Right atrium auricular region (tissue), 2 donors: ENCODE results near the gene CUL7. TPM values are rescaled to one million over a fixed set of nuclear protein-coding genes. Genes with fewer than 3 reads are reported as not detected.
"Not testable (repeated sequence)": the region's sequence is repeated elsewhere in the genome, so short reads cannot be mapped to it uniquely, and the experiment has no call there.

Experiments
- DNase-seq: peaks from one replicate; pipeline ENCODE4 v3.0.0-alpha.2; 2019; ENCODE audit warnings: low spot score
- H3K27ac ChIP-seq, 2 donors: fragments of 200-600 bp; sonication (generic); 1 replicate in 1 of 2; 2 replicates in 1 of 2; pipeline ENCODE4 v1.5.1; 2016 to 2019
- H3K27me3 ChIP-seq, 2 donors: fragments of 200-600 bp; sonication (generic); one replicate each; pipeline versions ENCODE4 v1.5.1 to v1.6.0; 2017 to 2019
- H3K36me3 ChIP-seq: fragments of 200-600 bp; sonication (generic); one replicate; pipeline ENCODE4 v1.5.1; 2016
- H3K4me1 ChIP-seq, 2 donors: fragments of 200-600 bp; sonication (generic); one replicate each; pipeline versions ENCODE4 v1.5.1 to v1.6.0; 2017 to 2019
- H3K4me3 ChIP-seq, 2 donors: fragments of 200-600 bp; sonication (generic); 1 replicate in 1 of 2; 2 replicates in 1 of 2; pipeline ENCODE4 v1.5.1; 2017 to 2019; ENCODE audit warnings: mild to moderate bottlenecking in 1 of 2, moderate library complexity in 1 of 2
- H3K9me3 ChIP-seq, 2 donors: fragments of 200-600 bp; sonication (generic); one replicate each; pipeline ENCODE4 v1.5.1; 2019
- CTCF ChIP-seq, 2 donors: fragments of 200-600 bp; sonication (generic); IDR thresholded peaks; one replicate each; pipeline ENCODE4 v1.5.1; 2019; ENCODE audit warnings: antibody characterized with exemption in 2 of 2
- total RNA-seq, 2 donors: library from RNA; depleted of rRNA; stranded (reverse); fragments of >200 nt; gene quantifications; one replicate each; pipeline ENCODE4 v1.1.0, GENCODE V29; 2016

CUL7 gene
- total RNA-seq, 2 donors from 2014 or later = 6.5 to 9.0 TPM

GRCh38 chr6:43011207-43011606, 42.4 kb downstream of the CUL7 start:
- Histone ChIP-seq H3K36me3 (peaks cover 55% of the 10 kb centered on the region), H3K4me1 (peaks cover 0 to 39% of the 10 kb centered on the region in 2 donors), H3K27me3 (no peaks in the 10 kb centered on the region), H3K9me3 (no peaks in the 10 kb centered on the region), H3K27ac (no peak overlapping the region), H3K4me3 (no peak overlapping the region)
- TF ChIP-seq CTCF (IDR thresholded peaks at IDR 0.05) = no peak
- DNase-seq = no peak

- Histone ChIP-seq H3K4me3 (no peak overlapping the region), H3K36me3 (peaks cover 59% of the 10 kb centered on the region), H3K9me3 (no peaks in the 10 kb centered on the region), H3K27me3 (no peaks in the 10 kb centered on the region), H3K4me1 (peaks cover 0 to 22% of the 10 kb centered on the region in 2 donors), H3K27ac (peak overlapping the region in 1 of 2 donors; percentile 50)
- peak in 1 of 2 donors; percentile 63 for TF ChIP-seq CTCF (IDR thresholded peaks at IDR 0.05)
- no peak for DNase-seq
Measured at GRCh38 chr6:43009124-43009523, 44.5 kb downstream of the CUL7 start.

DNA sequence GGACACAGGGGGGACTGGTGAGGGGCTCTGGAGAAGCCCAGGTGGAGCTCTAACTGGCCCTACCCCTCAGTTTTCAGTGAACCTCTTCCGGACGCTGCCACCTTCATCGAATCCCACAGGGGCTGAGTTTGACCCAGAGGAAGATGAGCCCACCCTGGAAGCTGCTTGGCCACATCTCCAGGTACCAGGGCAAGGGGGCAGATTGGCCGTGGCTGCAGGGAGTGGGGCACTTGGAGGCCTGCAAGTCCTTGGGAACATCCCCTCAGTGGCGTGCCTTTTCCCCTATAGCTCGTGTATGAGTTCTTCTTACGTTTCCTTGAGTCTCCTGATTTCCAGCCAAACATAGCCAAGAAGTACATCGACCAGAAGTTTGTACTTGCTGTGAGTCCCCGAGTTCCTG, 46.5 kb downstream of the CUL7 start:
- no peak overlapping the region for H3K27ac ChIP-seq
- TF ChIP-seq CTCF (IDR thresholded peaks at IDR 0.05) = no peak
- no peak for DNase-seq

GRCh38 chr6:43006251-43006650, 47.4 kb downstream of the CUL7 start:
- H3K4me3 ChIP-seq = no peak overlapping the region
- H3K9me3 ChIP-seq = no peaks in the 10 kb centered on the region
- H3K27me3 ChIP-seq = no peaks in the 10 kb centered on the region
- peaks cover 57% of the 10 kb centered on the region for H3K36me3 ChIP-seq
- no peak overlapping the region for H3K27ac ChIP-seq
- DNase-seq = no peak
- H3K4me1 ChIP-seq = peaks cover 0 to 4% of the 10 kb centered on the region in 2 donors
- no peak for TF ChIP-seq CTCF (IDR thresholded peaks at IDR 0.05)

More for the DNA sequence above, 46.5 kb downstream of the CUL7 start:
- Histone ChIP-seq H3K4me1 (peaks cover 0 to 8% of the 10 kb centered on the region in 2 donors), H3K27me3 (no peaks in the 10 kb centered on the region), H3K36me3 (peaks cover 64% of the 10 kb centered on the region), H3K9me3 (no peaks in the 10 kb centered on the region), H3K4me3 (no peak overlapping the region)

- no peak for DNase-seq
- Histone ChIP-seq H3K36me3 (peaks cover 53% of the 10 kb centered on the region), H3K27ac (no peak overlapping the region), H3K4me3 (no peak overlapping the region), H3K9me3 (no peaks in the 10 kb centered on the region), H3K27me3 (no peaks in the 10 kb centered on the region), H3K4me1 (peaks cover 0 to 4% of the 10 kb centered on the region in 2 donors)
- no peak for TF ChIP-seq CTCF (IDR thresholded peaks at IDR 0.05)
Measured at GRCh38 chr6:43005844-43006243, 47.8 kb downstream of the CUL7 start.

DNA sequence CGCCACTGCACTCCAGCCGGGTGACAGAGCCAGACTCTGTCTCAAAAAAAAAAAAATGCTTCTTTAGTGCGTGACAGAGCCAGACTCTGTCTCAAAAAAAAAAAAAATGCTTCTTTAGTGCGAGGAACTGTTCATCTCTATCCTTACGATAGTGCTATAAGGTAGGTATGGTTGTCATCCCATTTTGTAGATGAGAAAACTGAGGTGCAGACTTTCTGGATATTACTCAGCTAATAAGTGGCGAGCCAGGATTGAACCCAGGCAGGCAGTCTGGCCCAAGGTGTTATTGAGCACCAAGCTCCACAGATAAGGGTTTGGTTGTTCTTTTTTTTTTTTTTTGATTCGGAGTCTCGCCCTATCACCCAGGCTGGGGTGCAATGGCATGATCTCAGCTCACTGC, 51.8 kb downstream of the CUL7 start:
- Histone ChIP-seq H3K27ac (no peak overlapping the region), H3K4me1 (no peaks in the 10 kb centered on the region), H3K4me3 (no peak overlapping the region), H3K9me3 (no peaks in the 10 kb centered on the region), H3K36me3 (peaks cover 16% of the 10 kb centered on the region), H3K27me3 (no peaks in the 10 kb centered on the region)
- TF ChIP-seq CTCF (IDR thresholded peaks at IDR 0.05) = no peak
- DNase-seq = no peak

DNA sequence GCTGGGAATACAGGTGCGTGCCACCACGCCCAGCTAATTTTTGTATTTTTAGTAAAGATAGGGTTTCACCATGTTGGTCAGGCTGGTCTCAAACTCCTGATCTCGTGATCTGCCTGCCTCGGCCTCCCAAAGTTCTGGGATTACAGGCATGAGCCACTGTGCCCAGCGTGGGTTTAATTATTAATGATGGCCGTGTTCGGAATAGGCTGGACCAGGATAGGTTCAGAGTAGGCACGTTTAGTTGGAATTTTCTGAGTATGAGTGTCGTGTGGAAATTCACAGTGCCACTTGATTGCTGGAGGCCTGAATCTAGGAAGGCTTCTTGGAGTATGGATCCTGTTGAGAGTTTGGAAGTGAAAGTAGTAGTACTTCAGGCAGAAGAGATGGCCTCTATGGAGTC, 55.4 kb downstream of the CUL7 start:
- DNase-seq, H3K27me3 ChIP-seq, H3K36me3 ChIP-seq, H3K4me3 ChIP-seq, H3K27ac ChIP-seq, H3K4me1 ChIP-seq, H3K9me3 ChIP-seq: not testable (repeated sequence)
